Activated T-helper 1 cell treated with anti-CD3 and anti-CD28 coated beads, Interleukin-2, amount 50 U/mL, for 16 hours (primary cell): ENCODE measurements around the gene PHLDB2.

Experiments used
- DNase-seq, 2 donors: peaks; one replicate each; pipeline ENCODE4 v3.0.0-alpha.2; 2020; ENCODE audit warnings: low read depth in 1 of 2, low spot score in 1 of 2

The PHLDB2 gene

GRCh38 chr3:111923095-111923771, 64.2 kb downstream of the PHLDB2 start:
- DNase-seq, result no peak

- no peak for DNase-seq
These were observed 64.7 kb downstream of the PHLDB2 start for GRCh38 chr3:111923806-111924205.

GRCh38 chr3:111924283-111924682, 65.2 kb downstream of the PHLDB2 start:
- no peak for DNase-seq

- DNase-seq, result no peak
These were observed 67.2 kb downstream of the PHLDB2 start for GRCh38 chr3:111926266-111926676.

GRCh38 chr3:111928613-111929012, 69.5 kb downstream of the PHLDB2 start:
- no peak for DNase-seq

GRCh38 chr3:111929484-111929883, 70.4 kb downstream of the PHLDB2 start:
- DNase-seq, result no peak

GRCh38 chr3:111932946-111933345, 73.9 kb downstream of the PHLDB2 start:
- DNase-seq, result no peak

- no peak for DNase-seq
These were observed 77.3 kb downstream of the PHLDB2 start for GRCh38 chr3:111936191-111936841.

- DNase-seq, result no peak
These were observed 77.9 kb downstream of the PHLDB2 start for GRCh38 chr3:111936967-111937366.

GRCh38 chr3:111937871-111938270, 78.8 kb downstream of the PHLDB2 start:
- no peak for DNase-seq

GRCh38 chr3:111939873-111940272, 80.8 kb downstream of the PHLDB2 start:
- DNase-seq, result no peak

GRCh38 chr3:111943533-111943932, 84.5 kb downstream of the PHLDB2 start:
- DNase-seq, result no peak

- DNase-seq, result no peak
These were observed 85.3 kb downstream of the PHLDB2 start for GRCh38 chr3:111944372-111944771.

GRCh38 chr3:111947231-111947630, 88.2 kb downstream of the PHLDB2 start:
- DNase-seq, result no peak

- no peak for DNase-seq
These were observed 89.7 kb downstream of the PHLDB2 start for GRCh38 chr3:111948786-111949185.

GRCh38 chr3:111949712-111950111, 90.6 kb downstream of the PHLDB2 start:
- DNase-seq, result no peak

GRCh38 chr3:111951032-111951431, 92.0 kb downstream of the PHLDB2 start:
- DNase-seq, result no peak

- DNase-seq, result no peak
These were observed 93.0 kb downstream of the PHLDB2 start for GRCh38 chr3:111952086-111952485.

- DNase-seq, result no peak
These were observed 93.9 kb downstream of the PHLDB2 start for GRCh38 chr3:111952866-111953450.

- no peak for DNase-seq
These were observed 95.3 kb downstream of the PHLDB2 start for GRCh38 chr3:111954228-111954990.

- DNase-seq, result no peak
These were observed 96.8 kb downstream of the PHLDB2 start for GRCh38 chr3:111955876-111956275.

- DNase-seq, result no peak
These were observed 97.4 kb downstream of the PHLDB2 start for GRCh38 chr3:111956449-111956848.
